OCI-LY7 (cell line): ENCODE data around the gene ASB5. TPM values are rescaled to one million over a fixed set of nuclear protein-coding genes. Genes with fewer than 3 reads are reported as not detected.
"Not testable (repeated sequence)": the region's sequence is repeated elsewhere in the genome, so short reads cannot be mapped to it uniquely, and the experiment has no call there.

ENCODE experiments used
- BruUV-seq: library from RNA; stranded (reverse); fragments of 400-500 nt; replicated peaks from 2 replicates; lab custom pipeline; 2021; lab: Mats Ljungman, UMichigan
- CTCF ChIA-PET: fragments of 300-600 bp; sonication (Branson Sonifier 250); formaldehyde crosslinking; loops from one replicate; lab custom pipeline; 2022; ENCODE audit warnings: antibody characterized with exemption; ENCODE audit not compliant: unreplicated experiment; lab: Charles Lee
- POLR2A ChIA-PET: fragments of 300-600 bp; sonication (Branson Sonifier 250); formaldehyde crosslinking; loops from one replicate; lab custom pipeline; 2022; ENCODE audit warnings: antibody characterized with exemption; lab: Charles Lee
- DNase-seq: peaks from one replicate; pipeline ENCODE4 v3.0.0-alpha.2; 2015; ENCODE audit warnings: low spot score
- H2AFZ ChIP-seq: fragments of 200-600 bp; sonication (generic), shearing (Covaris generic); 2 replicates; pipeline ENCODE4 v1.6.1; 2014; ENCODE audit warnings: mild to moderate bottlenecking, antibody characterized with exemption, low read length, moderate library complexity
- H3K27ac ChIP-seq: fragments of 200-600 bp; sonication (generic); 2 replicates; pipeline ENCODE4 v1.5.1; 2014; ENCODE audit warnings: mixed run types, low read depth, mild to moderate bottlenecking, moderate library complexity, low read length, inconsistent platforms; ENCODE audit not compliant: poor library complexity, severe bottlenecking
- H3K36me3 ChIP-seq: fragments of 200-600 bp; sonication (generic); 2 replicates; pipeline ENCODE4 v1.6.1; 2014; ENCODE audit warnings: mild to moderate bottlenecking, antibody characterized with exemption, low read length, moderate library complexity, mixed read lengths; ENCODE audit not compliant: insufficient read depth
- H3K4me1 ChIP-seq: fragments of 200-600 bp; sonication (generic); 2 replicates; pipeline ENCODE4 v1.5.1; 2014; ENCODE audit warnings: mild to moderate bottlenecking, low read length; ENCODE audit not compliant: insufficient read depth, poor library complexity, severe bottlenecking
- H3K4me2 ChIP-seq: fragments of 200-600 bp; sonication (generic); 2 replicates; pipeline ENCODE4 v1.6.1; 2014; ENCODE audit warnings: mild to moderate bottlenecking, low read length
- H3K4me3 ChIP-seq: fragments of 200-600 bp; sonication (generic); 2 replicates; pipeline ENCODE4 v1.5.1; 2014; ENCODE audit warnings: mild to moderate bottlenecking, low read depth, low read length; ENCODE audit not compliant: poor library complexity, severe bottlenecking
- H3K79me2 ChIP-seq: fragments of 200-600 bp; sonication (generic); 2 replicates; pipeline ENCODE4 v1.6.1; 2016; ENCODE audit warnings: low read depth, mild to moderate bottlenecking, low read length, moderate library complexity, mixed read lengths; ENCODE audit not compliant: insufficient read depth
- H3K9me2 ChIP-seq: fragments of 200-600 bp; sonication (generic); 2 replicates; pipeline ENCODE4 v1.6.1; 2016; ENCODE audit warnings: mild to moderate bottlenecking, low read length, mixed read lengths; ENCODE audit not compliant: insufficient read depth
- H3K9me3 ChIP-seq: fragments of 200-600 bp; sonication (generic); 2 replicates; pipeline ENCODE4 v1.6.1; 2014; ENCODE audit warnings: mild to moderate bottlenecking, mixed run types, low read length, mixed read lengths
- H4K20me1 ChIP-seq: fragments of 200-600 bp; sonication (generic); 2 replicates; pipeline ENCODE4 v1.6.1; 2014; ENCODE audit warnings: mild to moderate bottlenecking, antibody characterized with exemption, low read length, moderate library complexity, mixed read lengths; ENCODE audit not compliant: insufficient read depth
- EZH2phosphoT487 ChIP-seq: fragments of 200-600 bp; sonication (generic); IDR thresholded peaks from 2 replicates; pipeline ENCODE4 v1.6.1; 2018; ENCODE audit warnings: low read depth, borderline replicate concordance, mild to moderate bottlenecking, mixed run types, antibody characterized with exemption, low read length, moderate library complexity, mixed read lengths
- intact Hi-C: fragments of 100-400 bp; cut with micrococcal nuclease; formaldehyde crosslinking; loops from one replicate; pipeline ENCODE4 v1.10.0; 2022; ENCODE audit not compliant: unreplicated experiment
- total RNA-seq, 2 experiments: library from RNA; depleted of rRNA in 1 of 2; stranded (reverse); fragments of >200 nt in 1 of 2; shearing (Covaris generic) in 1 of 2; gene quantifications; 2 replicates each; pipeline ENCODE4 v1.2.3, GENCODE V29; 2014 to 2022
- TF ChIP-seq, protein P1 (sequence below): fragments of 200-600 bp; sonication (generic); conservative IDR thresholded peaks from 2 replicates; pipeline ENCODE4 v1.5.1; 2014; ENCODE audit warnings: mild to moderate bottlenecking, antibody characterized with exemption, low read length, moderate library complexity, mixed read lengths

The ASB5 gene
- total RNA-seq, 2 experiments from 2014 or later, result not detected

DNA sequence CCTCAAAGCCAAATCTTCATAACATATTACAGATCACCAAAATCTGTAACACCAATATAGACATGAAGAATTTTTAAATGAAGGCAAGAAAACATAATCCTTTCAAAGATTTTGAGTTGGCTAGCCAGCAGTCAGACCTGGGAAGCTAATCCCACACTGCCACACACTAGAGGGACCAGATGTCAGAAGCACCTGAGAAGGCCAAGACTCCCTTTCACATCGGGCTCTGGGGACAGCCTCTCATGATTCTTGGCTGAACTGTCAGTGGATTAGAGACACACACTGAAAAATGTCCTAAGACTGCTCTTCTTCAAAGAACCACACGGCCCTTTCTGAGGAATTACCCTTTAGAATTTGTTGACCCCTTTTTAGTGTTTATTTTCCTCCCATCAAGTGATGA, 45.5 kb downstream of the ASB5 start:
- no TSS peak for BruUV-seq
- DNase-seq, result no peak
- Histone ChIP-seq H3K27ac (no peak overlapping the region), H2AFZ (no peak overlapping the region), H3K79me2 (no peaks in the 10 kb centered on the region), H3K9me3 (no peaks in the 10 kb centered on the region), H3K36me3 (no peaks in the 10 kb centered on the region), H3K9me2 (no peaks in the 10 kb centered on the region), H4K20me1 (no peaks in the 10 kb centered on the region), H3K4me1 (no peaks in the 10 kb centered on the region), H3K4me2 (no peak overlapping the region), H3K4me3 (no peak overlapping the region)
- intact Hi-C loops, result no loop called here
- ChIA-PET CTCF (no interaction called here), POLR2A (no interaction called here)
- TF ChIP-seq EZH2phosphoT487, result no peak
- TF ChIP-seq, protein P1, sequence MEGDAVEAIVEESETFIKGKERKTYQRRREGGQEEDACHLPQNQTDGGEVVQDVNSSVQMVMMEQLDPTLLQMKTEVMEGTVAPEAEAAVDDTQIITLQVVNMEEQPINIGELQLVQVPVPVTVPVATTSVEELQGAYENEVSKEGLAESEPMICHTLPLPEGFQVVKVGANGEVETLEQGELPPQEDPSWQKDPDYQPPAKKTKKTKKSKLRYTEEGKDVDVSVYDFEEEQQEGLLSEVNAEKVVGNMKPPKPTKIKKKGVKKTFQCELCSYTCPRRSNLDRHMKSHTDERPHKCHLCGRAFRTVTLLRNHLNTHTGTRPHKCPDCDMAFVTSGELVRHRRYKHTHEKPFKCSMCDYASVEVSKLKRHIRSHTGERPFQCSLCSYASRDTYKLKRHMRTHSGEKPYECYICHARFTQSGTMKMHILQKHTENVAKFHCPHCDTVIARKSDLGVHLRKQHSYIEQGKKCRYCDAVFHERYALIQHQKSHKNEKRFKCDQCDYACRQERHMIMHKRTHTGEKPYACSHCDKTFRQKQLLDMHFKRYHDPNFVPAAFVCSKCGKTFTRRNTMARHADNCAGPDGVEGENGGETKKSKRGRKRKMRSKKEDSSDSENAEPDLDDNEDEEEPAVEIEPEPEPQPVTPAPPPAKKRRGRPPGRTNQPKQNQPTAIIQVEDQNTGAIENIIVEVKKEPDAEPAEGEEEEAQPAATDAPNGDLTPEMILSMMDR, result no peak

- ChIA-PET CTCF (no interaction called here), POLR2A (interaction anchor here (0.7 kb wide), 1 partner anchor 11 kb away, joined by 4 read pairs; no protein-coding TSS in a partner anchor)
- BruUV-seq, result no TSS peak
Measured at GRCh38 chr4:176222149-176222548, 46.9 kb downstream of the ASB5 start.

GRCh38 chr4:176217510-176217909, 51.5 kb downstream of the ASB5 start:
- H3K9me3 ChIP-seq, result no peaks in the 10 kb centered on the region
- H3K4me1 ChIP-seq, result no peaks in the 10 kb centered on the region
- ChIA-PET CTCF (no interaction called here), POLR2A (interaction anchor here (0.8 to 1.4 kb wide), 6 partner anchors 9 to 90 kb away, joined by 3 to 6 read pairs (median 4); partner anchors contain the start of gene SPATA4)
- intact Hi-C loops, result no loop called here
- H3K79me2 ChIP-seq, result no peaks in the 10 kb centered on the region
- peak; percentile 6 for DNase-seq
- BruUV-seq, result no TSS peak
- H3K9me2 ChIP-seq, result no peaks in the 10 kb centered on the region
- TF ChIP-seq EZH2phosphoT487, result no peak
- TF ChIP-seq, protein P1, result 0 out of 2 replicates have a peak, but pooled peaks have one; percentile 11
- no peak overlapping the region for H3K4me2 ChIP-seq
- H3K36me3 ChIP-seq, result no peaks in the 10 kb centered on the region
- no peak overlapping the region for H3K4me3 ChIP-seq
- no peak overlapping the region for H3K27ac ChIP-seq
- H2AFZ ChIP-seq, result no peak overlapping the region
- H4K20me1 ChIP-seq, result no peaks in the 10 kb centered on the region

More at GRCh38 chr4:176222149-176222548, 46.9 kb downstream of the ASB5 start:
- no peak for DNase-seq
- Histone ChIP-seq H3K9me2 (no peaks in the 10 kb centered on the region), H3K4me2 (no peak overlapping the region), H3K9me3 (no peaks in the 10 kb centered on the region), H3K4me3 (no peak overlapping the region), H3K4me1 (no peaks in the 10 kb centered on the region), H3K36me3 (no peaks in the 10 kb centered on the region), H4K20me1 (no peaks in the 10 kb centered on the region), H3K27ac (no peak overlapping the region), H3K79me2 (no peaks in the 10 kb centered on the region), H2AFZ (no peak overlapping the region)
- TF ChIP-seq, protein P1, result no peak
- no peak for TF ChIP-seq EZH2phosphoT487
- intact Hi-C loops, result no loop called here

GRCh38 chr4:176212351-176212750, 56.7 kb downstream of the ASB5 start:
- DNase-seq, H4K20me1 ChIP-seq, intact Hi-C loops, H3K4me3 ChIP-seq, H3K9me3 ChIP-seq, H3K79me2 ChIP-seq, H3K4me1 ChIP-seq, H3K36me3 ChIP-seq, H2AFZ ChIP-seq, H3K4me2 ChIP-seq, H3K27ac ChIP-seq, BruUV-seq, H3K9me2 ChIP-seq: not testable (repeated sequence)
- POLR2A ChIA-PET, result interaction anchor here (1.6 kb wide), 1 partner anchor 197 kb away, joined by 3 read pairs; no protein-coding TSS in a partner anchor
- CTCF ChIA-PET, result interaction anchor here (0.8 kb wide), 1 partner anchor 17 kb away, joined by 3 read pairs; the partner anchor contains the start of gene SPATA4
